GM19193 (cell line): Measurements from ENCODE around the gene DNAJB6.

ENCODE experiments used
- POLR2A ChIP-seq: IDR thresholded peaks from 4 replicates; pipeline ENCODE4 v1.6.1; 2011; ENCODE audit not compliant: insufficient read depth, insufficient read length; ENCODE audit errors: extremely low read depth

DNAJB6 gene

DNA sequence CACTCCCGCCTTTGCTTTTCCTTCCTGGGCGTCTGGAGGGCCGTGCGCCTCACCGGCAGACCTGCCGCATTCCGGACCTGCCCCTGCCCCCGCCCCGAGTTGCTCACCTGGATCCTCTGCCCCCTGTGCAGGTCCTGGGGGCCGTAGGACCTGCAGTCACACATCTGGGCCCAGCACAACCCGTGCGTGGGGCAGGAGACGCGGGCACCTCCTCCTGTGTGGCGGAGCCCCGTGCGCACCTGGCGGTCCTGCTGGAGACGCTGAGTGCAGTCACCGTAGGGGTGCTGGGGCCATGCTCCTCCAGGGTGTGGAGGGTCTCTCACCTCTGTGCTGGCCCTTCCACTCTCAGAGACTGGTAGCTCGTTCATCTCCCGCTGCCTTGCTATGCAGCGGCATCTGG, 85.5 kb downstream of the DNAJB6 start:
- no peak for TF ChIP-seq POLR2A

DNA sequence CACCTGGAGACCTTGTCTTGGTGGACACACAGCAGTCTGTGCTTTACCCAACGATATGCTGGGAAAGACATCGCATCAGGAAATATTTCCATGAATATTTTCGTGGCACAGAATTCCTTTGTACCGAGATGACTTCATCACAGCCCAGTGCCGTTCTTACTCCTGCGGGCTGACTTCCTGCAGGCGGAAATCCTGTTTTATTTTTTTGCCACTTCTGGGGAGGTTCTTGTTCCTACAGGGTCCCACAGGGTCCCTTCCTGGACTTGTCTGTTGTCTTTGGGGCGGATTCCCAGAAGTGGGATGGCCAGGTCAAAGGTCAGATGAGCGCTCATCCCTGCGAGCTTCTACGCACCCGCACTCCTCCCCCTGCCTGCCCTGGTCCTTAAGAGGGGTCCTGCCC, 86.5 kb downstream of the DNAJB6 start:
- no peak for TF ChIP-seq POLR2A

DNA sequence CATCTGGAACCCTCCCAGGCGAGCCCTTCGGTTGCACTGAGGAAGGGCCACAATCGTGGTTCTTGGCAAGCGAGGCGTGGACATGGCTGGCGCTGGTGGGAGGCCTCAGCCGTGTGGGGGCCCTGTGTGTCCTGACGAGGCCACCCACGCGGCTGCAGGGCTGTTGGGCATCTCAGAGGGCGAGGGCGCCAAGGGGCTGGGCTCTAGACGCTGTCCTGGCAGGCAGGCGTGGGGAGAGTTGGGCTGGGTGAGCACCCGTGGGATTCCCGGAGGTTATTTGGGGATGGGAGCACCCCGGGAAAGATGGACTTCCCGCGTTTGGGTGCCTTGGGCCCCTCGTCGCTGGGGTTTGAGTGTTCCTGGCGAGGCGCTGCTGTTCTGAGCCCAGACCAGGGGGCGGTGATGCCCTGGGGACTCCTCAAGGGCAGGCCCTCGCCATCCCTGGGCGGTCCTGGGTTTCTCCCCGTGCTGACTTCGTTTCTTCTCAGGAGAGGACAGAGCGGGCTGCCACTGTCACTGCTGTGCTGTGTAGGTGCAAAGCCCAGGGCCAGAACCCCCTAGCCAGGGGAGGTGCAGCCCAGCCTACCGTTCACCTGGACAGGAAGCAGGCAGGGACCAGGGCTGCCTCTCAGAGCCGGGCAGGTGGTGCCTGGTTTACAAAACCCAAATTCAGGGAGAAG, 87.2 kb downstream of the DNAJB6 start:
- TF ChIP-seq POLR2A, result no peak

DNA sequence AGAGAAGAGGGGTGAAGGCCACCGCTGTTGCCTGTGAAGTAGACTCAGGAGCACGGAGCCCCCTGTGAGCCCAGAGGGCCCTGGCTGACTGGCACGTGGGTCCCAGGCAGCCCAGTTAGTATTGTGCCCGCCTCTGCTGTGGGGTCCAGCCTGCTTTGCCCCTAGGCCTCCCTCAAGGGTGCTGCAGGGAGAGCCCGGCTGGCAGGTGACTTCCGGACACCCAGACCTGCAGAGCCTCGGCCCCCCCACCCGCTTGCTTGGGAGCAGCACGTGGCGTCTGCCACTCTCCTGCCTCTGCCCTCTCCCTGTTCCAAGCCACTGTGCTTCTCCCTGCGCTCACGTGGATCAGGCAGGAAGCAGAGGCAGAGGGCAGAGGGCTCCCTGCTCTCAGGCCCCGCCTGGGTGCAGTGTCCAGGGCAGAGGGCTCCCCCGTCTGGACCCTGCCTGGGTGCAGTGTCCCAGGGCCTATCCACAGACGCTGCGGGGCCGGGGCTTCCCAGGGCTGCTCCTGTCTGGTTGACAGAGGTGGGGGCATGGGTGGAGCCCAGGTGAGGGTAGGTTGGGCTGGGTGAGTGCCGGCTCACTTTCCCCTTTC, 88.4 kb downstream of the DNAJB6 start:
- no peak for TF ChIP-seq POLR2A

DNA sequence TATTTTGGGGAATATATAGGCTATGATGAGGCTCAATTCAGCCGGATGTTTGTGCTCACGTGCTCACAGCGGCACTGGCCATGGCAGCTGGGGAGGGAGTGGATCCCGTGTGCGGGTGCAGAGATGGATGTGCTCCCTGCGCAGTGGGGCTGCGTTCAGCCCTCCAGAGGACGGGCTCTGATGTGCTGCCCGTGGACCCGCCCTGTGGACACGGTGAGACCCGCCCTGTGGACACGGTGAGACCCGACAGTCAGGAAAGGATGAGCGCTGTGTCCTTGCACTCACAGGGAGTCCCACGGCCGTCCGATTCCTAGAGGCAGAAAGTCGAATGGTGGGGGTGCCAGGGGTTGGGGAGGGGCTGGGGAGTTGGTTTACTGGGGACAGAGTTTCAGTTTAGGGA, 89.0 kb downstream of the DNAJB6 start:
- no peak for TF ChIP-seq POLR2A

DNA sequence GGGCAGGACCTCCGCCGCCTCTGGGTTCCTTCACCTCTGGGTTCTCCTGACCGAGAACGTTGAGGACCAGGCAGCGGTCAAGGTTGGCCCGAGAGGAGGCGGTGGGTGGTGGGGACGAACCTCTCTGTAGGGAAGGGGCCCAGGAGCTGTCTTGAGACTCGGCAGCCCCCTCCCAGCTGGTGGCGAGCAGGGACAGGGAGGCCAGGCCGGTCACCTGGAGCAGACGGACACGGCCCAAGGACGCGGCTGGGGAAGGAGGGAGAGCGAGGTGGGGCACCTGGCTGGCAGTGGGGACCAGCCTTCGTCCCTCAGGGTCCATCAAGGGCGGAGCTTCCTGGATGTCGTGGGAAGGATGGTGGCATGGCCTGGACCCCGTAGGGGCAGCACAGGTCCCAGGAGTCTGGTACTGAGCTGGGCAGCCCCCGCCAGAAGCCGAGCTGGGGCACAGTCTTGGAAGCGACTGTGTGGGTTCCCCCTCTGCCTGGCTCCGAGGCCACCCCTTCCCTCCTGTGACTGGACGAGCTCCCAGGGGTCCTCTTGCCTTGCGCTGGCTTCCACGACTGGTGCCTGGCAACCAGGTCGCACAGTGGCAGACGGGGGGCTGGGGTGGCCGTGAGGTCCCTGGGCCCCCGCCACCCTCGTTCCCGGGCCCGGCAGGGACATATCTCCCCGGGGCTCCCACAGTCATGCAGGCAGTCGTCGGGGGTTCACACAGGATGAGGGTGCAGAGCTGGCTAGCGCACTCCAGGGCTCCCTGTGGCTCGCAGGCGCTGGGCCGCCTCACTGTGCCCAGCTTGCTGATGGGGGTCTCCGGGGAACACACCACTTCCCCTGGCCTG, 89.9 kb downstream of the DNAJB6 start:
- no peak for TF ChIP-seq POLR2A

DNA sequence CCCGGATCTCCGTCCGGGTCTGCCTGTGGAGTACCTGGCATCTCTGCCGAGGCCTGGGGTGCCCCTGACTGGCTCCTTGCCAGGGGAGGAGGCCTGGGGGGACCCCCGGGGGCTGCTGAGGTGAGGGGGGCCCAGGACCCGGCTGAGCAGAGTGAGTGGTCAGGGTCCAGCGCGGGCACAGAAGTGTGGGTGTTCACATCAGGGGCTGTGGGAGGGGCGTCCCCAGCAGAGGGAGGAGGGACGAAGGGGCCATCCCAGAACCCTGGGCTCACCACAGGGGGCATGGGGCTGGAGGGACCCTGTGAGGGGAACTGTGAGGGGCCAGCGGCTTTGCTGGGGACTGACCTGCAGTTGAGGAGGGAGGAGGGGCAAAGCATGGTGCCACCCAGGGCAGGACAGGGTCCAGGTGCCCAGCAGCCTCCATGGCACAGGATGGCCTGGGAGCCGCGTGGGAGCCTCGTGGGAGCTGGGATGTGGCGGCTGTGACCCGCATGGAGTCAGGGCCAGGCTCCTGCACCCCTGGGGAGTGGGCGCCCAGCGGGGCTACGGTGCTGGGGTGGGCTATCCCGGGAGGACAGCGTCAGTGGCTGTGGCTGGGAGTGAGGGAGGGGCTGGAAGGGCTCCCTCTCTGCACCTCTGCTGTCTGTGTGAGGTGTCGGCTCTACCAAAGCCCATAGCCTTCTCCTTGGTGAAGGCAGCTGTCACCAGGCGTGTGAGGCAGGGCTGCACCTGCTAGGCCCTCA, 91.2 kb downstream of the DNAJB6 start:
- no peak for TF ChIP-seq POLR2A

DNA sequence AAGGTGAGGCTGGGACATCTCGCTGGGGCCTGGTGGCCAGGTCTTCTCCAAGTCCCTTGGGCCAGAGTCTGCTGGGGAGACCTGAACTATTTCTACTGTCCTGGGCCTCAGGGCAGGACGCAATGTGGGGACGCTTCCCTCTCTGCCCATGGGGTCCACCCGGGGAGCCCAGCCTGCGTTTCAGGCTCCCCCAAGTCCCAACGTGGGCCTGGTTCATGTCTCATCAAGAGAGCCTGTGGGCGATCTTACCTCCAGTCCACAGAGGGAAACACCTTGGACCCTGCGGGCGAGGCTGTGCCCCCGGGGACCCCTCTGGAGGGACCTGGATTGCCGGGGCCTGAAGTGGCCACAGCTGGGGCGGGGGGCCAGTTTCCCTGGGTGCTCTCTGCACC, 91.7 kb downstream of the DNAJB6 start:
- no peak for TF ChIP-seq POLR2A

DNA sequence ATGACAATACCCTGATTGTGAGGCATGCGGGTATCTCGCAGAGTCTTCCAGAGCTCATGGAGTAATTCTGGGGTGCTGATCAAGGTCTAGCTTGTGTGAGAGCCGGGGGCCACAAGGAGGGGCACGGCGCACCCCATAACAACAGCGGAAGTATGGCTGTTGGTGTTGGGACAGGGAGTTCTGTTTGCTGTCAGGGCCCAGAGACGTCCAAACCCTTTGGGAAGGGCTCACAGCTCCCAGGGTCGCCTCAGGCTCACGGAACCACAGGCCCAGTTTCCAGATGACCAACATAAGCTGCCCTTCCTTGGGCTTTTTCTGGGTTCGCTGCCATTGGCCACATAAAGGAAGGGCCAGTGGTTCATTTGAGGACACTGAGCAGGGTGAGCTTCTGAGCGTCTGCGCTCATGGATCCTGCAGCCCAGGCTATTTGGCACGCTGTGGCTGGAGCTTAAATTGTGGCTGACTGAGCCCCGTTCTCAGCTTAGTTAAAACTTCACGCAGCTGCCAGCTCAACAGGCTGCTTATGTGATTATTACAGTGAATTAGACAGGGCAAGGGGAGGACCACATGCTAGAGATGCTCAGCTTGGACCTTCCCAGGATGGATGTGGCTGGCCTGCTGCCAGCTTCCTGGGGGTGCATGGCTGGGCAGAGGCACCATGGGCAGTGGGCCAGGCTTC, 92.3 kb downstream of the DNAJB6 start:
- no peak for TF ChIP-seq POLR2A

DNA sequence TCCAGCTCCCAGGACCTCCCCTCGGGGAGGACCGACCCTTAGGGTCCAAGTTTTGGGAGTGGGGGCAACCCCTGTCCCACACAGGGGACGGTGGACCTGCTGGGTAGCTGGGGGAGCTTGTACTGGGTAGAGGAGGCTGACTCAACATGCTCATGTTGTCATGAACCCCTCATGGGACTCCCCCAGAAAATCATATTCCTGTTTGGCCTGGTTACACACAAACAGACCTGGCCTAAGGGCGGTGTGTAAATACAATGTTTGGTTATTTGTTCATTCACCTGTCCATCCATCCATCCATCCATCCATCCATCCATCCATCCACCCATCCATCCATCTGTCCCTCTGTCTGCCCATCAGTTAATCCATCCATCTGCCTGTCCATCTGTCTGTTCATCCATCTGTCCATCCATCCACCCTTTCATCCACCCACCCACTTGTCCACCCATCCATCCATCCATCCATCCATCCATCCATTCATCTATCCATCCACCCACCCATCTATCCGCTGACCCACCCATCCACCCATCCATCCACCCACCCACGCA, 92.9 kb downstream of the DNAJB6 start:
- TF ChIP-seq POLR2A, result no peak

DNA sequence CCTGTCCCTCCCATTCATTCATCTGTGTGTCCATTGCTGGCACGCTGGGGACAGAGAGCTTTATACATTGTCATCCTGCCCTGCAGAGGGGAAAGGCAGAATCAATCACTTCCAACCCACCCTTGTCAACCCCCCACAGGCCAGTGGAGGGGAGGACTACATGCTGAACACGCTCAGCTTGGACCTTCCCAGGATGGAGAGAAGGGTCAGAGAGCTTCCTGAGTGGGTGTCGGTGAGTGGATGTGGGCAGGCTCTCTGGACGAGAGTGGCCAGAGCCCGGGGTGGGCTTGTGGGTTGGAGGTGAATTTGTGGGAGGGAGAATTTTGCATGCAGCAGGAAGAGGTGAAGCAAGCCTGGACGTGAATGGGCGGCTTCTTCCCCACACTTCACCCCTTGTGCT, 93.9 kb downstream of the DNAJB6 start:
- no peak for TF ChIP-seq POLR2A

DNA sequence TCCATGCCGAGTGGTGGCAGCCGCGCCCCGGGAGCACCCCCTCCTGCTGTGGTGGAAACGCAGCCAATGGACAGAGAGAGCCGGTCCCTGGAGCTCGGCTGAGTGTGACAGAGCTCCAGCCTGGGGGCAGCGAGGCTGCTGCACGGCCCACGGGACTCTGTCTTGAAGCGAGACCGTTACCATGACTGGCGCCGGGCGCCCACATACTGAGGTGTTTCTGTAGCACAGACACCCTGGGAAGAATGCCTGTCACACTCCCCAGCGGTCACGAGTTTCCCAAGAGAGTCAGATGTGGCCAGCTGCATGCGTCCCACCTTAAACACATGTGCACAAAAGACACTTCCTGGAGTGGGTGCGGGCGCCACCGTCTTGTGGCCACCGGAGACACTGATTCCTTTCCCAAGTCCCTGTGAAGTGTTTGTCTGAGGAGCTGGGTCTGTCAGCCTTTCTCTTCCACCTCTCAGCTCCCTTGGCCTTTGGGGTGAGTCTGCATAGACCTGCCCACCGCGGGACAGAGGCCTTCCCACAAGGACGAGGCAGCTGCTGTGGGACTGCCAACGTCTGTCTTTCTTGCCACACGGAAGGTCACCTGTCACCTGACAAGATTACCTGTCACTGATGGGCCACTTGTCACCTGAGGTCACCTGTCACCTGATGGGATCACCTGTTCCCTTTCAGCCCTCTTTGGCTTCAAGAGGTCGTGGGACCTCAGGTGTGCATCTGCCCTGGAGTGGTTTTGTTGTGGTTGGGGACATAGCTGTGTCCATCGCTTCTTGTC, 94.6 kb downstream of the DNAJB6 start:
- TF ChIP-seq POLR2A, result no peak

DNA sequence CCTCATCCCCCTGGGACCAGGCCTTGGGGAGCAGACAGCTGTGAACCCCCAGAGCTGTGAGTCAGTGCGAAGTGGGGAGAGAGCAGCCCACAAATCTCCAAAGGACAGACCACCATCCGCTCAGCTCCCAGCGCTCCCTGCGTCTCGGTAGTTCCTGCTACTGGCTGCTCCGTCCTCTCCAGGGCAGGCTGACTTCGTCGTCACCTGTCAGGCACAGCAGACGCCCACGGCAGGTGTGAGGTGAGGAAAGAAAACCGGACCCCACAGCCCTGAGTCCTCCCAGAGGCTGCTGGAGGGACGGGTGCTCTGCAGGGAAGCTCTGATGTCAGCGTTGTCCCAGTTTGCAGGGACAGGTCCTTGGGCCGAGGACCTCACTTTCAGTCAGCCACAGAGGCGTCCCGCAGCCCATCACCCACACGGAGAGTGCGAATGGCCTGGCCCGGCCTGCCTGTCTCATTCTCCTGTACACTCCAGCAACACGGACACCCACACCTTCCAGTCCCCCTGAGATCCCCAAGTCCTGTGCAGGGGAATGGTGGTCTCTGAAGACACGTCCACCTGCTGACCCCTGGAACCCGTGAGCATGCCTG, 95.2 kb downstream of the DNAJB6 start:
- TF ChIP-seq POLR2A, result no peak
